Activated T-helper 1 cell treated with anti-CD3 and anti-CD28 coated beads, Interleukin-12 subunit alpha, Interleukin-12 subunit beta, Interleukin-2, Interleukin-4 antibody, amounts not matched to agents 30 ng/mL and 10 ng/mL and 1 ng/mL, durations not matched to agents 14 hours and 24 hours and 36 hours (primary cell): ENCODE measurements around the gene ALKBH8. TPM values are rescaled to one million over a fixed set of nuclear protein-coding genes. Genes with fewer than 3 reads are reported as not detected.
"Not testable (repeated sequence)": the region's sequence is repeated elsewhere in the genome, so short reads cannot be mapped to it uniquely, and the experiment has no call there.

Source experiments
- DNase-seq: peaks from one replicate; pipeline ENCODE4 v3.0.0; 2021; ENCODE audit warnings: low spot score
- H3K27ac Mint-ChIP-seq: one replicate; pipeline ENCODE4 v1.8.0; 2021; ENCODE audit warnings: mild to moderate bottlenecking, mixed read lengths
- H3K27me3 Mint-ChIP-seq: one replicate; pipeline ENCODE4 v1.8.0; 2022; ENCODE audit warnings: mild to moderate bottlenecking, moderate library complexity, mixed read lengths; ENCODE audit not compliant: insufficient read depth
- H3K36me3 Mint-ChIP-seq: one replicate; pipeline ENCODE4 v1.8.0; 2021; ENCODE audit warnings: low read depth, mixed read lengths
- H3K4me1 Mint-ChIP-seq: one replicate; pipeline ENCODE4 v1.8.0; 2021; ENCODE audit warnings: low read depth, mixed read lengths
- H3K4me3 Mint-ChIP-seq: one replicate; pipeline ENCODE4 v1.8.0; 2021; ENCODE audit warnings: mild to moderate bottlenecking, moderate library complexity, mixed read lengths
- H3K9me3 Mint-ChIP-seq: one replicate; pipeline ENCODE4 v1.8.0; 2021; ENCODE audit warnings: mixed read lengths
- intact Hi-C: fragments of 100-400 bp; cut with micrococcal nuclease; formaldehyde crosslinking; loops from one replicate; pipeline ENCODE4 v1.15.1; 2024
- total RNA-seq: library from RNA; stranded (reverse); gene quantifications from 2 replicates; pipeline ENCODE4 v1.2.3, GENCODE V29; 2022

Gene ALKBH8
- total RNA-seq, 1 donor from 2014 or later = 14.7 TPM

- Mint-ChIP-seq H3K27ac (no peak overlapping the region), H3K27me3 (peaks cover 82% of the 10 kb centered on the region)
These were observed 26.7 kb upstream of the ALKBH8 start for GRCh38 chr11:107592231-107592590.

GRCh38 chr11:107591378-107592230 lies 26.1 kb upstream of the ALKBH8 start:
- Mint-ChIP-seq H3K4me1 (peaks cover 26% of the 10 kb centered on the region), H3K36me3 (peaks cover 3% of the 10 kb centered on the region), H3K9me3 (peaks cover 4% of the 10 kb centered on the region), H3K27ac (no peak overlapping the region), H3K4me3 (peak overlapping the region; percentile 83), H3K27me3 (peaks cover 88% of the 10 kb centered on the region)
- intact Hi-C loops = loop anchor here (1.0 to 5.0 kb wide), 4 partner anchors 15 to 336 kb away; partner anchors contain the start of genes ALKBH8 and RAB39A
- peak; percentile 17 for DNase-seq

More at GRCh38 chr11:107592231-107592590, 26.7 kb upstream of the ALKBH8 start:
- DNase-seq = no peak
- H3K4me1 Mint-ChIP-seq = peaks cover 26% of the 10 kb centered on the region
- peaks cover 4% of the 10 kb centered on the region for H3K9me3 Mint-ChIP-seq
- intact Hi-C loops = loop anchor here (1.0 to 5.0 kb wide), 4 partner anchors 16 to 335 kb away; partner anchors contain the start of genes ALKBH8 and RAB39A
- H3K36me3 Mint-ChIP-seq = peaks cover 3% of the 10 kb centered on the region
- peak overlapping the region; percentile 83 for H3K4me3 Mint-ChIP-seq

- H3K27ac Mint-ChIP-seq = peak within 1 kb of the TSS; percentile 56
- peak; percentile 2 for DNase-seq
- H3K36me3 Mint-ChIP-seq = peaks cover 3% of the 10 kb centered on the region
- intact Hi-C loops = loop anchor here (5.0 kb wide), 1 partner anchor 337 kb away; the partner anchor contains the start of gene RAB39A
- H3K27me3 Mint-ChIP-seq = peaks cover 84% of the 10 kb centered on the region
- peak within 1 kb of the TSS; percentile 85 for H3K4me3 Mint-ChIP-seq
- H3K4me1 Mint-ChIP-seq = peaks cover 26% of the 10 kb centered on the region
- H3K9me3 Mint-ChIP-seq = peaks cover 4% of the 10 kb centered on the region
These were observed 25.2 kb upstream of the ALKBH8 start, which contains the start of gene ELMOD1 for GRCh38 chr11:107590460-107591377. Gene ELMOD1, plus strand, starts transcription at chr11:107591147. Its CDS starts 27,043 bp downstream, at chr11:107618190.

GRCh38 chr11:107587306-107587979 lies 21.9 kb upstream of the ALKBH8 start:
- Mint-ChIP-seq H3K4me1 (peaks cover 20% of the 10 kb centered on the region), H3K4me3 (no peak overlapping the region), H3K27ac (no peak overlapping the region), H3K36me3 (peaks cover 3% of the 10 kb centered on the region), H3K27me3 (peaks cover 60% of the 10 kb centered on the region), H3K9me3 (peaks cover 4% of the 10 kb centered on the region)
- no peak for DNase-seq
- intact Hi-C loops = no loop called here

- peaks cover 10% of the 10 kb centered on the region for H3K9me3 Mint-ChIP-seq
- no peaks in the 10 kb centered on the region for H3K36me3 Mint-ChIP-seq
- no peaks in the 10 kb centered on the region for H3K4me1 Mint-ChIP-seq
- H3K27ac Mint-ChIP-seq = no peak overlapping the region
- no peak overlapping the region for H3K4me3 Mint-ChIP-seq
- DNase-seq = no peak
- intact Hi-C loops = no loop called here
- peaks cover 31% of the 10 kb centered on the region for H3K27me3 Mint-ChIP-seq
These were observed 18.2 kb upstream of the ALKBH8 start for GRCh38 chr11:107583629-107584195.

GRCh38 chr11:107581147-107581546 lies 15.6 kb upstream of the ALKBH8 start:
- Mint-ChIP-seq H3K36me3 (no peaks in the 10 kb centered on the region), H3K9me3 (peaks cover 6% of the 10 kb centered on the region), H3K4me1 (no peaks in the 10 kb centered on the region), H3K27me3 (peaks cover 8% of the 10 kb centered on the region), H3K4me3 (no peak overlapping the region), H3K27ac (no peak overlapping the region)
- DNase-seq = no peak
- intact Hi-C loops = no loop called here

GRCh38 chr11:107579169-107579568 lies 13.6 kb upstream of the ALKBH8 start:
- H3K4me1 Mint-ChIP-seq, intact Hi-C loops, H3K36me3 Mint-ChIP-seq: not testable (repeated sequence)

GRCh38 chr11:107577346-107577711 lies 11.8 kb upstream of the ALKBH8 start:
- H3K27me3 Mint-ChIP-seq = peaks cover 7% of the 10 kb centered on the region
- no peaks in the 10 kb centered on the region for H3K4me1 Mint-ChIP-seq
- no peak overlapping the region for H3K27ac Mint-ChIP-seq
- H3K4me3 Mint-ChIP-seq = no peak overlapping the region
- intact Hi-C loops = loop anchor here (2.0 kb wide), 1 partner anchor 321 kb away; no protein-coding TSS in a partner anchor
- H3K9me3 Mint-ChIP-seq = peaks cover 6% of the 10 kb centered on the region
- no peak for DNase-seq
- H3K36me3 Mint-ChIP-seq = no peaks in the 10 kb centered on the region

More at GRCh38 chr11:107579169-107579568, 13.6 kb upstream of the ALKBH8 start:
- not testable (repeated sequence) for H3K9me3 Mint-ChIP-seq, H3K4me3 Mint-ChIP-seq, DNase-seq, H3K27me3 Mint-ChIP-seq, H3K27ac Mint-ChIP-seq

- intact Hi-C loops = loop anchor here (1.0 to 2.0 kb wide), 7 partner anchors 11 to 1079 kb away; partner anchors contain the start of gene ALKBH8
- DNase-seq, H3K27me3 Mint-ChIP-seq, H3K9me3 Mint-ChIP-seq, H3K4me1 Mint-ChIP-seq, H3K27ac Mint-ChIP-seq, H3K4me3 Mint-ChIP-seq, H3K36me3 Mint-ChIP-seq: not testable (repeated sequence)
These were observed 11.2 kb upstream of the ALKBH8 start for GRCh38 chr11:107576497-107577345.

- intact Hi-C loops = no loop called here
- Mint-ChIP-seq H3K9me3 (no peaks in the 10 kb centered on the region), H3K27ac (no peak overlapping the region), H3K27me3 (peaks cover 4% of the 10 kb centered on the region), H3K36me3 (no peaks in the 10 kb centered on the region), H3K4me1 (no peaks in the 10 kb centered on the region), H3K4me3 (no peak overlapping the region)
- DNase-seq = no peak
These were observed 7.9 kb upstream of the ALKBH8 start for GRCh38 chr11:107573438-107573837.

- H3K27me3 Mint-ChIP-seq = peaks cover 4% of the 10 kb centered on the region
- H3K4me3 Mint-ChIP-seq = no peak overlapping the region
- no peak for DNase-seq
- no peak overlapping the region for H3K27ac Mint-ChIP-seq
- H3K36me3 Mint-ChIP-seq = no peaks in the 10 kb centered on the region
- intact Hi-C loops = no loop called here
- no peaks in the 10 kb centered on the region for H3K9me3 Mint-ChIP-seq
- H3K4me1 Mint-ChIP-seq = peaks cover 10% of the 10 kb centered on the region
These were observed 4.5 kb upstream of the ALKBH8 start for GRCh38 chr11:107570015-107570414.
